HG03108 (cell line): ENCODE measurements around the gene MAPRE2.

ENCODE experiments used
- ATAC-seq: cut with Tn5 transposase; IDR thresholded peaks from one replicate; pipeline ENCODE4 v1.9.1; 2021; ENCODE audit warnings: moderate library complexity; ENCODE audit not compliant: unreplicated experiment

The MAPRE2 gene

GRCh38 chr18:35174093-35174731, 133.0 kb downstream of the MAPRE2 start:
- no peak for ATAC-seq

- ATAC-seq, result no peak
Measured at GRCh38 chr18:35174745-35175144, 133.5 kb downstream of the MAPRE2 start.

GRCh38 chr18:35176925-35177324, 135.7 kb downstream of the MAPRE2 start:
- ATAC-seq, result no peak

- ATAC-seq, result no peak
Measured at GRCh38 chr18:35178260-35178659, 137.0 kb downstream of the MAPRE2 start.

GRCh38 chr18:35179906-35180305, 138.7 kb downstream of the MAPRE2 start:
- no peak for ATAC-seq

GRCh38 chr18:35180455-35180854, 139.2 kb downstream of the MAPRE2 start:
- no peak for ATAC-seq

- no peak for ATAC-seq
Measured at GRCh38 chr18:35182151-35182550, 140.9 kb downstream of the MAPRE2 start.

- ATAC-seq, result no peak
Measured at GRCh38 chr18:35183886-35184285, 142.7 kb downstream of the MAPRE2 start.

GRCh38 chr18:35185771-35186170, 144.6 kb downstream of the MAPRE2 start:
- ATAC-seq, result no peak

- ATAC-seq, result no peak
Measured at GRCh38 chr18:35186291-35187034, 145.2 kb downstream of the MAPRE2 start.

- no peak for ATAC-seq
Measured at GRCh38 chr18:35189510-35189909, 148.3 kb downstream of the MAPRE2 start.

- ATAC-seq, result no peak
Measured at GRCh38 chr18:35190948-35191697, 149.9 kb downstream of the MAPRE2 start.

- ATAC-seq, result no peak
Measured at GRCh38 chr18:35191698-35192025, 150.4 kb downstream of the MAPRE2 start.

- ATAC-seq, result no peak
Measured at GRCh38 chr18:35192415-35192814, 151.2 kb downstream of the MAPRE2 start.
